WTC11 (cell line): ENCODE data around the gene PBX4. TPM values are rescaled to one million over a fixed set of nuclear protein-coding genes. Genes with fewer than 3 reads are reported as not detected.

ENCODE experiments used
- ATAC-seq: fragments of 200-7000 bp; cut with Tn5 transposase; 2 replicates; pipeline ENCODE4 v1.10.0; 2021; ENCODE audit warnings: mild to moderate bottlenecking, moderate library complexity
- CTCF ChIA-PET: fragments of 300-600 bp; sonication (Branson Sonifier 250); formaldehyde crosslinking; loops from one replicate; lab custom pipeline; 2021; ENCODE audit warnings: antibody characterized with exemption; lab: Charles Lee
- POLR2A ChIA-PET: fragments of 350-600 bp; sonication (Branson Sonifier 250); formaldehyde crosslinking; loops from one replicate; lab custom pipeline; 2021; ENCODE audit warnings: antibody characterized with exemption; lab: Charles Lee
- DNase-seq: peaks from one replicate; pipeline ENCODE4 v3.0.0; 2021; ENCODE audit warnings: low spot score
- H3K27ac Mint-ChIP-seq: 2 replicates; pipeline ENCODE4 v1.8.0; 2021; ENCODE audit warnings: mixed read lengths
- H3K27me3 Mint-ChIP-seq: 2 replicates; pipeline ENCODE4 v1.8.0; 2021; ENCODE audit warnings: low read depth, mild to moderate bottlenecking, moderate library complexity, mixed read lengths
- H3K36me3 Mint-ChIP-seq: 2 replicates; pipeline ENCODE4 v1.8.0; 2021; ENCODE audit warnings: mixed read lengths
- H3K4me1 Mint-ChIP-seq: 2 replicates; pipeline ENCODE4 v1.8.0; 2022; ENCODE audit warnings: mixed read lengths
- H3K4me3 Mint-ChIP-seq: 2 replicates; pipeline ENCODE4 v1.8.0; 2021; ENCODE audit warnings: mild to moderate bottlenecking, moderate library complexity, mixed read lengths
- H3K9me3 Mint-ChIP-seq: 2 replicates; pipeline ENCODE4 v1.8.0; 2021; ENCODE audit warnings: mixed read lengths
- E2F1 ChIP-seq: sonication (generic); formaldehyde crosslinking; IDR thresholded peaks from 2 replicates; pipeline ENCODE4 v1.8.0; 2022; ENCODE audit warnings: mild to moderate bottlenecking, missing genetic modification reagents
- ELF4 ChIP-seq: sonication (generic); formaldehyde crosslinking; IDR thresholded peaks from 2 replicates; pipeline ENCODE4 v1.8.1; 2022; ENCODE audit warnings: low read depth, mild to moderate bottlenecking, moderate library complexity, missing genetic modification reagents
- FOXJ3 ChIP-seq: sonication (generic); formaldehyde crosslinking; IDR thresholded peaks from 2 replicates; pipeline ENCODE4 v1.9.0; 2021; ENCODE audit warnings: missing genetic modification reagents, mild to moderate bottlenecking, borderline replicate concordance
- HMGXB4 ChIP-seq: sonication (generic); formaldehyde crosslinking; IDR thresholded peaks from 2 replicates; pipeline ENCODE4 v1.8.1; 2023; ENCODE audit warnings: mild to moderate bottlenecking, moderate library complexity, missing genetic modification reagents
- NR1H2 ChIP-seq: sonication (generic); formaldehyde crosslinking; IDR thresholded peaks from 2 replicates; pipeline ENCODE4 v1.9.0; 2021; ENCODE audit warnings: mild to moderate bottlenecking, moderate library complexity, missing genetic modification reagents
- PRRX2 ChIP-seq: fragments of 250-450 bp; sonication (Bioruptor Pico); IDR thresholded peaks from 2 replicates; pipeline ENCODE4 v1.8.0; 2021; ENCODE audit warnings: mild to moderate bottlenecking
- TEAD1 ChIP-seq: sonication (generic); formaldehyde crosslinking; IDR thresholded peaks from 2 replicates; pipeline ENCODE4 v1.8.0; 2022; ENCODE audit warnings: mild to moderate bottlenecking, missing genetic modification reagents
- TEAD4 ChIP-seq: sonication (generic); formaldehyde crosslinking; IDR thresholded peaks from 2 replicates; pipeline ENCODE4 v1.8.0; 2022; ENCODE audit warnings: mild to moderate bottlenecking, missing genetic modification reagents
- TP53 ChIP-seq: sonication (generic); formaldehyde crosslinking; IDR thresholded peaks from 2 replicates; pipeline ENCODE4 v1.8.1; 2023; ENCODE audit warnings: mild to moderate bottlenecking, missing genetic modification reagents
- ZBTB21 ChIP-seq: sonication (generic); formaldehyde crosslinking; IDR thresholded peaks from 2 replicates; pipeline ENCODE4 v1.8.1; 2023; ENCODE audit warnings: mild to moderate bottlenecking, missing genetic modification reagents, borderline replicate concordance
- total RNA-seq: library from RNA; stranded (reverse); gene quantifications from 3 replicates; pipeline ENCODE4 v1.2.3, GENCODE V29; 2021
- TF ChIP-seq, protein P1 (sequence below): fragments of 250-450 bp; sonication (Bioruptor Pico); IDR thresholded peaks from 2 replicates; pipeline ENCODE4 v1.9.0; 2021; ENCODE audit warnings: moderate library complexity, mild to moderate bottlenecking, inconsistent platforms, borderline replicate concordance
- TF ChIP-seq, protein P2 (sequence below): fragments of 250-450 bp; sonication (Bioruptor Pico); IDR thresholded peaks from 2 replicates; pipeline ENCODE4 v1.8.0; 2021; ENCODE audit warnings: mild to moderate bottlenecking
- TF ChIP-seq, protein P3 (sequence below): fragments of 250-450 bp; sonication (Bioruptor Pico); IDR thresholded peaks from 2 replicates; pipeline ENCODE4 v1.9.0; 2021; ENCODE audit warnings: mild to moderate bottlenecking
- TF ChIP-seq, protein P4 (sequence below): sonication (generic); formaldehyde crosslinking; conservative IDR thresholded peaks from 2 replicates; pipeline ENCODE4 v1.8.1; 2023; ENCODE audit warnings: mild to moderate bottlenecking, low read depth, missing genetic modification reagents, moderate library complexity

Gene PBX4
- total RNA-seq, 1 experiment from 2014 or later, result 3.2 TPM

GRCh38 chr19:19626516-19627472, 8.3 kb upstream of the PBX4 start (continued):
- TF ChIP-seq, protein P1, sequence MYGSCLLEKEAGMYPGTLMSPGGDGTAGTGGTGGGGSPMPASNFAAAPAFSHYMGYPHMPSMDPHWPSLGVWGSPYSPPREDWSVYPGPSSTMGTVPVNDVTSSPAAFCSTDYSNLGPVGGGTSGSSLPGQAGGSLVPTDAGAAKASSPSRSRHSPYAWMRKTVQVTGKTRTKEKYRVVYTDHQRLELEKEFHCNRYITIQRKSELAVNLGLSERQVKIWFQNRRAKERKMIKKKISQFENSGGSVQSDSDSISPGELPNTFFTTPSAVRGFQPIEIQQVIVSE (CRISPR knock-in tag), result no peak
- TF ChIP-seq TEAD1 (CRISPR knock-in tag), result no peak
- peak; percentile 12; the same call in 1 of the 2 replicates for TF ChIP-seq HMGXB4 (CRISPR knock-in tag)
- TF ChIP-seq NR1H2 (CRISPR knock-in tag), result no peak
- TF ChIP-seq TP53 (CRISPR knock-in tag), result 0 out of 2 replicates have a peak, but pooled peaks have one; percentile 55
- TF ChIP-seq PRRX2 (CRISPR knock-in tag), result no peak
- 0 out of 2 replicates have a peak, but pooled peaks have one; percentile 14 for TF ChIP-seq ZBTB21 (CRISPR knock-in tag)
- TF ChIP-seq ELF4 (CRISPR knock-in tag), result no peak
- TF ChIP-seq, all 79 proteins: peak for 6

GRCh38 chr19:19624032-19624570, 5.6 kb upstream of the PBX4 start:
- Mint-ChIP-seq H3K27me3 (peaks cover 9% of the 10 kb centered on the region), H3K27ac (no peak overlapping the region), H3K9me3 (no peaks in the 10 kb centered on the region), H3K36me3 (peaks cover 16% of the 10 kb centered on the region), H3K4me3 (no peak overlapping the region), H3K4me1 (peaks cover 21% of the 10 kb centered on the region)
- TF ChIP-seq ZBTB21 (CRISPR knock-in tag), result no peak
- TF ChIP-seq, protein P2, sequence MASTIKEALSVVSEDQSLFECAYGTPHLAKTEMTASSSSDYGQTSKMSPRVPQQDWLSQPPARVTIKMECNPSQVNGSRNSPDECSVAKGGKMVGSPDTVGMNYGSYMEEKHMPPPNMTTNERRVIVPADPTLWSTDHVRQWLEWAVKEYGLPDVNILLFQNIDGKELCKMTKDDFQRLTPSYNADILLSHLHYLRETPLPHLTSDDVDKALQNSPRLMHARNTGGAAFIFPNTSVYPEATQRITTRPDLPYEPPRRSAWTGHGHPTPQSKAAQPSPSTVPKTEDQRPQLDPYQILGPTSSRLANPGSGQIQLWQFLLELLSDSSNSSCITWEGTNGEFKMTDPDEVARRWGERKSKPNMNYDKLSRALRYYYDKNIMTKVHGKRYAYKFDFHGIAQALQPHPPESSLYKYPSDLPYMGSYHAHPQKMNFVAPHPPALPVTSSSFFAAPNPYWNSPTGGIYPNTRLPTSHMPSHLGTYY (CRISPR knock-in tag), result no peak
- TF ChIP-seq FOXJ3, result no peak
- no peak for TF ChIP-seq E2F1 (CRISPR knock-in tag)
- TF ChIP-seq, protein P3, sequence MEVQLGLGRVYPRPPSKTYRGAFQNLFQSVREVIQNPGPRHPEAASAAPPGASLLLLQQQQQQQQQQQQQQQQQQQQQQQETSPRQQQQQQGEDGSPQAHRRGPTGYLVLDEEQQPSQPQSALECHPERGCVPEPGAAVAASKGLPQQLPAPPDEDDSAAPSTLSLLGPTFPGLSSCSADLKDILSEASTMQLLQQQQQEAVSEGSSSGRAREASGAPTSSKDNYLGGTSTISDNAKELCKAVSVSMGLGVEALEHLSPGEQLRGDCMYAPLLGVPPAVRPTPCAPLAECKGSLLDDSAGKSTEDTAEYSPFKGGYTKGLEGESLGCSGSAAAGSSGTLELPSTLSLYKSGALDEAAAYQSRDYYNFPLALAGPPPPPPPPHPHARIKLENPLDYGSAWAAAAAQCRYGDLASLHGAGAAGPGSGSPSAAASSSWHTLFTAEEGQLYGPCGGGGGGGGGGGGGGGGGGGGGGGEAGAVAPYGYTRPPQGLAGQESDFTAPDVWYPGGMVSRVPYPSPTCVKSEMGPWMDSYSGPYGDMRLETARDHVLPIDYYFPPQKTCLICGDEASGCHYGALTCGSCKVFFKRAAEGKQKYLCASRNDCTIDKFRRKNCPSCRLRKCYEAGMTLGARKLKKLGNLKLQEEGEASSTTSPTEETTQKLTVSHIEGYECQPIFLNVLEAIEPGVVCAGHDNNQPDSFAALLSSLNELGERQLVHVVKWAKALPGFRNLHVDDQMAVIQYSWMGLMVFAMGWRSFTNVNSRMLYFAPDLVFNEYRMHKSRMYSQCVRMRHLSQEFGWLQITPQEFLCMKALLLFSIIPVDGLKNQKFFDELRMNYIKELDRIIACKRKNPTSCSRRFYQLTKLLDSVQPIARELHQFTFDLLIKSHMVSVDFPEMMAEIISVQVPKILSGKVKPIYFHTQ (CRISPR knock-in tag), result no peak
- TF ChIP-seq, protein P4, sequence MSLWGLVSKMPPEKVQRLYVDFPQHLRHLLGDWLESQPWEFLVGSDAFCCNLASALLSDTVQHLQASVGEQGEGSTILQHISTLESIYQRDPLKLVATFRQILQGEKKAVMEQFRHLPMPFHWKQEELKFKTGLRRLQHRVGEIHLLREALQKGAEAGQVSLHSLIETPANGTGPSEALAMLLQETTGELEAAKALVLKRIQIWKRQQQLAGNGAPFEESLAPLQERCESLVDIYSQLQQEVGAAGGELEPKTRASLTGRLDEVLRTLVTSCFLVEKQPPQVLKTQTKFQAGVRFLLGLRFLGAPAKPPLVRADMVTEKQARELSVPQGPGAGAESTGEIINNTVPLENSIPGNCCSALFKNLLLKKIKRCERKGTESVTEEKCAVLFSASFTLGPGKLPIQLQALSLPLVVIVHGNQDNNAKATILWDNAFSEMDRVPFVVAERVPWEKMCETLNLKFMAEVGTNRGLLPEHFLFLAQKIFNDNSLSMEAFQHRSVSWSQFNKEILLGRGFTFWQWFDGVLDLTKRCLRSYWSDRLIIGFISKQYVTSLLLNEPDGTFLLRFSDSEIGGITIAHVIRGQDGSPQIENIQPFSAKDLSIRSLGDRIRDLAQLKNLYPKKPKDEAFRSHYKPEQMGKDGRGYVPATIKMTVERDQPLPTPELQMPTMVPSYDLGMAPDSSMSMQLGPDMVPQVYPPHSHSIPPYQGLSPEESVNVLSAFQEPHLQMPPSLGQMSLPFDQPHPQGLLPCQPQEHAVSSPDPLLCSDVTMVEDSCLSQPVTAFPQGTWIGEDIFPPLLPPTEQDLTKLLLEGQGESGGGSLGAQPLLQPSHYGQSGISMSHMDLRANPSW (CRISPR knock-in tag), result no peak
- no peak for TF ChIP-seq TEAD4 (CRISPR knock-in tag)
- ATAC-seq, result no peak
- ChIA-PET POLR2A (no interaction called here), CTCF (no interaction called here)
- DNase-seq, result no peak
